DOHH2 (cell line): ENCODE data around the gene MAP2K5.

Source experiments
- H3F3A ChIP-seq: fragments of 200-600 bp; sonication (generic), shearing (Covaris generic); 2 replicates; pipeline ENCODE4 v1.6.0; 2016; ENCODE audit warnings: antibody characterized with exemption, mild to moderate bottlenecking; ENCODE audit not compliant: control insufficient read depth, insufficient read depth
- H3K27ac ChIP-seq: fragments of 200-600 bp; sonication (generic); 2 replicates; pipeline ENCODE4 v1.5.1; 2014; ENCODE audit warnings: low read depth, mild to moderate bottlenecking, low read length, moderate library complexity
- H3K27me3 ChIP-seq: fragments of 200-600 bp; sonication (generic); 2 replicates; pipeline ENCODE4 v1.6.1; 2014; ENCODE audit warnings: mild to moderate bottlenecking, low read length, mixed read lengths; ENCODE audit not compliant: control insufficient read depth
- H3K36me3 ChIP-seq: fragments of 200-600 bp; sonication (generic); 2 replicates; pipeline ENCODE4 v1.6.1; 2014; ENCODE audit warnings: mild to moderate bottlenecking, low read length, moderate library complexity, mixed read lengths; ENCODE audit not compliant: control insufficient read depth
- H3K4me1 ChIP-seq: fragments of 200-600 bp; sonication (generic); 2 replicates; pipeline ENCODE4 v1.6.1; 2014; ENCODE audit warnings: mild to moderate bottlenecking, low read length, mixed read lengths; ENCODE audit not compliant: control insufficient read depth
- H3K4me2 ChIP-seq: fragments of 200-600 bp; sonication (generic); 2 replicates; pipeline ENCODE4 v1.6.0; 2014; ENCODE audit warnings: mild to moderate bottlenecking, low read length, moderate library complexity
- H3K4me3 ChIP-seq: fragments of 200-600 bp; sonication (generic); 2 replicates; pipeline ENCODE4 v1.5.1; 2014; ENCODE audit warnings: mild to moderate bottlenecking, low read length, mixed read lengths
- H3K79me2 ChIP-seq: fragments of 200-600 bp; sonication (generic); 2 replicates; pipeline ENCODE4 v1.6.1; 2014; ENCODE audit warnings: mild to moderate bottlenecking, low read length, mixed read lengths; ENCODE audit not compliant: control insufficient read depth
- H3K9me2 ChIP-seq: fragments of 200-600 bp; sonication (generic); replicated peaks from 2 replicates; pipeline ENCODE4 v1.6.1; 2014; ENCODE audit warnings: mild to moderate bottlenecking, low read length, mixed read lengths; ENCODE audit not compliant: control insufficient read depth
- H3K9me3 ChIP-seq: fragments of 200-600 bp; sonication (generic); 2 replicates; pipeline ENCODE4 v1.6.1; 2014; ENCODE audit warnings: antibody characterized with exemption, low read length, mixed read lengths; ENCODE audit not compliant: control insufficient read depth, insufficient read depth
- H4K20me1 ChIP-seq: fragments of 200-600 bp; sonication (generic); 2 replicates; pipeline ENCODE4 v1.6.0; 2014; ENCODE audit warnings: low read depth, mild to moderate bottlenecking, antibody characterized with exemption, low read length, moderate library complexity; ENCODE audit not compliant: control insufficient read depth, insufficient read depth
- CTCF ChIP-seq: fragments of 200-600 bp; sonication (generic); IDR thresholded peaks from one replicate; pipeline ENCODE4 v1.5.1; 2014; ENCODE audit warnings: antibody characterized with exemption, mild to moderate bottlenecking, low read depth, low read length; ENCODE audit not compliant: poor library complexity, severe bottlenecking
- EZH2phosphoT487 ChIP-seq: fragments of 200-600 bp; sonication (generic); IDR thresholded peaks from 2 replicates; pipeline ENCODE4 v1.6.1; 2017; ENCODE audit warnings: borderline replicate concordance, mild to moderate bottlenecking, antibody characterized with exemption, low read length, moderate library complexity, mixed read lengths

Gene MAP2K5

GRCh38 chr15:67755936-67756335 lies 213.4 kb downstream of the MAP2K5 start:
- H3F3A ChIP-seq, result no peaks in the 10 kb centered on the region
- no peaks in the 10 kb centered on the region for H3K36me3 ChIP-seq
- H3K27ac ChIP-seq, result no peak overlapping the region
- no peaks in the 10 kb centered on the region for H3K9me3 ChIP-seq
- H3K79me2 ChIP-seq, result no peaks in the 10 kb centered on the region
- H3K9me2 ChIP-seq, result no peaks in the 10 kb centered on the region
- peaks cover 49% of the 10 kb centered on the region for H3K4me1 ChIP-seq
- H3K4me3 ChIP-seq, result no peak overlapping the region
- TF ChIP-seq CTCF (no peak), EZH2phosphoT487 (no peak)
- H3K4me2 ChIP-seq, result no peak overlapping the region
- H4K20me1 ChIP-seq, result no peaks in the 10 kb centered on the region
- H3K27me3 ChIP-seq, result no peaks in the 10 kb centered on the region

GRCh38 chr15:67758619-67759300 lies 216.3 kb downstream of the MAP2K5 start:
- Histone ChIP-seq H3K9me2 (no peaks in the 10 kb centered on the region), H3K27me3 (no peaks in the 10 kb centered on the region), H3K9me3 (no peaks in the 10 kb centered on the region), H3K4me2 (peak overlapping the region; percentile 47), H3K79me2 (no peaks in the 10 kb centered on the region), H3K36me3 (no peaks in the 10 kb centered on the region), H4K20me1 (no peaks in the 10 kb centered on the region), H3K27ac (no peak overlapping the region; the same call in 1 of the 2 replicates), H3F3A (no peaks in the 10 kb centered on the region), H3K4me1 (peaks cover 70% of the 10 kb centered on the region), H3K4me3 (no peak overlapping the region)
- TF ChIP-seq CTCF (no peak), EZH2phosphoT487 (no peak)

GRCh38 chr15:67760901-67761300 lies 218.4 kb downstream of the MAP2K5 start:
- Histone ChIP-seq H3K27ac (peak overlapping the region; percentile 56), H4K20me1 (no peaks in the 10 kb centered on the region), H3K9me3 (no peaks in the 10 kb centered on the region), H3K4me2 (peak overlapping the region; percentile 84), H3K79me2 (no peaks in the 10 kb centered on the region), H3K9me2 (no peaks in the 10 kb centered on the region), H3K4me1 (peaks cover 83% of the 10 kb centered on the region), H3K36me3 (no peaks in the 10 kb centered on the region), H3K27me3 (no peaks in the 10 kb centered on the region), H3F3A (no peaks in the 10 kb centered on the region), H3K4me3 (peak overlapping the region; percentile 56)
- TF ChIP-seq EZH2phosphoT487 (no peak), CTCF (no peak)
